Testis (tissue), 2 donors: ENCODE data around the gene ADAMTS10.

ENCODE experiments used
- POLR2A ChIP-seq: fragments of 450-650 bp; IDR thresholded peaks from one replicate; pipeline ENCODE4 v1.6.1; 2017; ENCODE audit warnings: antibody characterized with exemption, mild to moderate bottlenecking, moderate library complexity
- TF ChIP-seq, protein P1 (sequence below), 3 experiments: fragments of 450-650 bp in 2 of 3; fragments of 200-600 bp in 1 of 3; sonication (generic) in 1 of 3; IDR thresholded peaks; one replicate each; pipeline ENCODE4 v1.5.1; 2016 to 2019; ENCODE audit warnings: antibody characterized with exemption in 3 of 3, mild to moderate bottlenecking in 2 of 3, moderate library complexity in 1 of 3

DNA sequence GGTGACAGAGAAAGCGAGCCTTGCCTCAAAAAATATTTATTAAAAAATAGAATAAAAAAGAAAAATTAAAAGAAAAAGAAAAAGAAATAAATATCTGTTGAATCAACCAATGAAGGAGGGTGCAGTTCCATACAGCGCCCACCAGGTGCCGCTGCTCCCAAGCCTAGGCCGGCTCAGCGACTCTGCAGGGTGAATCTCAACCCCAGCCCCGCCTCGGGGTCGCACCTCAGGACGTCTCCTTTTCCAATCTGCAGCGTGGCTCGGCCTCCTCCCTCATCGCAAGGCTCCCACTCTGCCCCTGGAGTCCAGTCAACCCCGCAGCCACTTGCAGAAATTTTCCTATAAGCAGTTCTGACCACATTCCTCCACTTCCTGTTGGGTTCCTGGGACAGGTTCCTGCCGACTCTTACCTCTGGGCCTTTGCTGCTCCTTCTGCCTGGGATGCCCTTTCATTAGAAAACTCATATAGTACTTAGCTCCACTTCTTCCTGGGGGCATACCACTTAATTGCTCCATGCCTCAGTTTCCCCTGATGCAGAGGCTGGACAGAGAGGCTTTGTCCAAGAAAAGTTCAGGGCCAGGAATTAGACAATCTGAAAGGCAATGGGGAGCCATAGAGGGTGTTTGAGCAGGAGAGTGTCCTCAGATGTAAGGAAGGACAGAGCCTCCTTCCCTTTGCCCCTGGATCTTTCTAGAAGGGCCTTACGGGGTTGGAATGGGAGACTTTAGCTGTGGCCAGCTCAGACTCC is 44.2 kb upstream of the ADAMTS10 start:
- no peak for TF ChIP-seq POLR2A
- TF ChIP-seq, protein P1, sequence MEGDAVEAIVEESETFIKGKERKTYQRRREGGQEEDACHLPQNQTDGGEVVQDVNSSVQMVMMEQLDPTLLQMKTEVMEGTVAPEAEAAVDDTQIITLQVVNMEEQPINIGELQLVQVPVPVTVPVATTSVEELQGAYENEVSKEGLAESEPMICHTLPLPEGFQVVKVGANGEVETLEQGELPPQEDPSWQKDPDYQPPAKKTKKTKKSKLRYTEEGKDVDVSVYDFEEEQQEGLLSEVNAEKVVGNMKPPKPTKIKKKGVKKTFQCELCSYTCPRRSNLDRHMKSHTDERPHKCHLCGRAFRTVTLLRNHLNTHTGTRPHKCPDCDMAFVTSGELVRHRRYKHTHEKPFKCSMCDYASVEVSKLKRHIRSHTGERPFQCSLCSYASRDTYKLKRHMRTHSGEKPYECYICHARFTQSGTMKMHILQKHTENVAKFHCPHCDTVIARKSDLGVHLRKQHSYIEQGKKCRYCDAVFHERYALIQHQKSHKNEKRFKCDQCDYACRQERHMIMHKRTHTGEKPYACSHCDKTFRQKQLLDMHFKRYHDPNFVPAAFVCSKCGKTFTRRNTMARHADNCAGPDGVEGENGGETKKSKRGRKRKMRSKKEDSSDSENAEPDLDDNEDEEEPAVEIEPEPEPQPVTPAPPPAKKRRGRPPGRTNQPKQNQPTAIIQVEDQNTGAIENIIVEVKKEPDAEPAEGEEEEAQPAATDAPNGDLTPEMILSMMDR (IDR thresholded peaks at IDR 0.05) = peak; percentile 80 to 100 (median 81)
